Measurements from ENCODE around the gene KCNAB1. TPM values are rescaled to one million over a fixed set of nuclear protein-coding genes. Genes with fewer than 3 reads are reported as not detected.

KCNAB1 gene
- polyA plus RNA-seq, 1 donor (not counting 4 experiments of a cell fraction or from before 2014, with no cell fraction given) = 0.03 TPM

- Histone ChIP-seq H3K4me2 (ENCODE audit: control insufficient read depth, extremely low read depth, insufficient read depth, low read depth, low read length) (no peak overlapping the region), H3K27me3 (ENCODE audit: control insufficient read depth, extremely low read depth, insufficient read depth, low read length) (no peaks in the 10 kb centered on the region), H4K20me1 (ENCODE audit: control insufficient read depth, extremely low read depth, insufficient read depth, low read length) (no peaks in the 10 kb centered on the region), H3K4me1 (ENCODE audit: control insufficient read depth, extremely low read depth, insufficient read depth, low read length) (no peaks in the 10 kb centered on the region), H3K9me3 (ENCODE audit: control insufficient read depth, low read depth, low read length) (no peaks in the 10 kb centered on the region), H3K9me1 (ENCODE audit: control insufficient read depth, extremely low read depth, insufficient read depth, low read length) (no peaks in the 10 kb centered on the region), H3K79me2 (ENCODE audit: control insufficient read depth, insufficient read depth, low read length) (no peaks in the 10 kb centered on the region), H3K27ac (ENCODE audit: control insufficient read depth, insufficient read depth, low read length) (no peak overlapping the region), H3K4me3 (ENCODE audit: control insufficient read depth in 2 of 3, extremely low read depth in 1 of 3, insufficient read depth in 2 of 3, low read depth in 1 of 3, low read length in 3 of 3) (no peak overlapping the region), H3K9ac (ENCODE audit: control insufficient read depth, extremely low read depth, insufficient read depth, low read length) (no peak overlapping the region), H3K36me3 (ENCODE audit: control insufficient read depth in 2 of 2, extremely low read depth in 1 of 2, insufficient read depth in 2 of 2, low read length in 2 of 2) (no peaks in the 10 kb centered on the region), H2AFZ (ENCODE audit: control insufficient read depth, low read length) (no peak overlapping the region)
- dilution Hi-C loops (cut with MboI; ENCODE audit: extremely low pct_ligation_motif_present, low sequenced_read_pairs) = no loop called here
- DNase-seq (ENCODE audit: low read depth, low spot score) (no peak), FAIRE-seq (no peak)
- no peak for TF ChIP-seq EZH2 (IDR thresholded peaks at IDR 0.05; ENCODE audit: low read length)
Observed at GRCh38 chr3:156395961-156396710, 275.8 kb downstream of the KCNAB1 start.

- Histone ChIP-seq H3K27me3 (ENCODE audit: control insufficient read depth, extremely low read depth, insufficient read depth, low read length) (no peaks in the 10 kb centered on the region), H4K20me1 (ENCODE audit: control insufficient read depth, extremely low read depth, insufficient read depth, low read length) (no peaks in the 10 kb centered on the region), H3K36me3 (ENCODE audit: control insufficient read depth in 2 of 2, extremely low read depth in 1 of 2, insufficient read depth in 2 of 2, low read length in 2 of 2) (no peaks in the 10 kb centered on the region), H3K27ac (ENCODE audit: control insufficient read depth, insufficient read depth, low read length) (no peak overlapping the region), H3K4me3 (ENCODE audit: control insufficient read depth in 2 of 3, extremely low read depth in 1 of 3, insufficient read depth in 2 of 3, low read depth in 1 of 3, low read length in 3 of 3) (no peak overlapping the region), H3K9me1 (ENCODE audit: control insufficient read depth, extremely low read depth, insufficient read depth, low read length) (no peaks in the 10 kb centered on the region), H3K9me3 (ENCODE audit: control insufficient read depth, low read depth, low read length) (no peaks in the 10 kb centered on the region), H3K9ac (ENCODE audit: control insufficient read depth, extremely low read depth, insufficient read depth, low read length) (no peak overlapping the region), H3K4me1 (ENCODE audit: control insufficient read depth, extremely low read depth, insufficient read depth, low read length) (no peaks in the 10 kb centered on the region), H3K79me2 (ENCODE audit: control insufficient read depth, insufficient read depth, low read length) (no peaks in the 10 kb centered on the region), H3K4me2 (ENCODE audit: control insufficient read depth, extremely low read depth, insufficient read depth, low read depth, low read length) (no peak overlapping the region), H2AFZ (ENCODE audit: control insufficient read depth, low read length) (no peak overlapping the region)
- dilution Hi-C loops (cut with MboI; ENCODE audit: extremely low pct_ligation_motif_present, low sequenced_read_pairs) = no loop called here
- FAIRE-seq = no peak
- TF ChIP-seq CTCF (optimal IDR thresholded peaks at IDR 0.05 in 1 of 3, IDR thresholded peaks at IDR 0.05 in 1 of 3, conservative IDR thresholded peaks at IDR 0.05 in 1 of 3; ENCODE audit: extremely low read depth in 1 of 3, insufficient read depth in 2 of 3, low read length in 3 of 3) (no peak), EZH2 (IDR thresholded peaks at IDR 0.05; ENCODE audit: low read length) (no peak)
- no peak for DNase-seq (ENCODE audit: low read depth, low spot score)
Observed at GRCh38 chr3:156396851-156397250, 276.5 kb downstream of the KCNAB1 start.

DNA sequence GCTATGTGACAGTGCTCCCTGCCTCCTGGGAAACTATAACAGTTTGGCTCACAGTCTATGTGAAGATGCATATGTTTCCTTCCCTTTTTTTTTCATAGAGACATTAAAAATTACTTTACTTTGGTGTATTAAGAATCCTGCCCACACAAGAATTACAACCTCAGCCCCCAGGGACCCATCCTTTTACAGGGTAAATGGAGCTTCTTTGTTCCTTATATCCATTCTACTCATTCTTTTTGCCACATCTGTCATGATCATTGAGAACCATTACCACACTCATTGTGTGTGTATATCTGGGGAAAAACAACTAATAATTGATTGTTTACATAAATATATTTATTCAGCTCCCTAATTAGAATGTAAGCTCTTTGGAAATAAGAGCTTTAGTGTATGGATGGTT is 277.2 kb downstream of the KCNAB1 start:
- no peaks in the 10 kb centered on the region for H3K9me1 ChIP-seq (ENCODE audit: control insufficient read depth, extremely low read depth, insufficient read depth, low read length)
- dilution Hi-C loops (cut with MboI; ENCODE audit: extremely low pct_ligation_motif_present, low sequenced_read_pairs) = no loop called here
- no peaks in the 10 kb centered on the region for H4K20me1 ChIP-seq (ENCODE audit: control insufficient read depth, extremely low read depth, insufficient read depth, low read length)
- no peak overlapping the region for H2AFZ ChIP-seq (ENCODE audit: control insufficient read depth, low read length)
- no peak overlapping the region for H3K27ac ChIP-seq (ENCODE audit: control insufficient read depth, insufficient read depth, low read length)
- no peaks in the 10 kb centered on the region for H3K9me3 ChIP-seq (ENCODE audit: control insufficient read depth, low read depth, low read length)
- no peaks in the 10 kb centered on the region for H3K36me3 ChIP-seq (ENCODE audit: control insufficient read depth in 2 of 2, extremely low read depth in 1 of 2, insufficient read depth in 2 of 2, low read length in 2 of 2)
- H3K27me3 ChIP-seq (ENCODE audit: control insufficient read depth, extremely low read depth, insufficient read depth, low read length) = no peaks in the 10 kb centered on the region
- no peak overlapping the region for H3K9ac ChIP-seq (ENCODE audit: control insufficient read depth, extremely low read depth, insufficient read depth, low read length)
- no peaks in the 10 kb centered on the region for H3K79me2 ChIP-seq (ENCODE audit: control insufficient read depth, insufficient read depth, low read length)
- H3K4me3 ChIP-seq (ENCODE audit: control insufficient read depth in 2 of 3, extremely low read depth in 1 of 3, insufficient read depth in 2 of 3, low read depth in 1 of 3, low read length in 3 of 3) = no peak overlapping the region
- TF ChIP-seq EZH2 (IDR thresholded peaks at IDR 0.05; ENCODE audit: low read length) (no peak), CTCF (optimal IDR thresholded peaks at IDR 0.05 in 1 of 3, IDR thresholded peaks at IDR 0.05 in 1 of 3, conservative IDR thresholded peaks at IDR 0.05 in 1 of 3; ENCODE audit: extremely low read depth in 1 of 3, insufficient read depth in 2 of 3, low read length in 3 of 3) (no peak)
- no peak for DNase-seq (ENCODE audit: low read depth, low spot score)
- H3K4me2 ChIP-seq (ENCODE audit: control insufficient read depth, extremely low read depth, insufficient read depth, low read depth, low read length) = no peak overlapping the region
- FAIRE-seq = no peak
- no peaks in the 10 kb centered on the region for H3K4me1 ChIP-seq (ENCODE audit: control insufficient read depth, extremely low read depth, insufficient read depth, low read length)

Data from keratinocyte (primary cell).